Testis (tissue), 3 donors: Measurements from ENCODE around the gene RAB34. TPM values are rescaled to one million over a fixed set of nuclear protein-coding genes. Genes with fewer than 3 reads are reported as not detected.

ENCODE experiments used
- DNase-seq: peaks from one replicate; pipeline ENCODE4 v3.0.0-alpha.2; 2019
- H3K27ac ChIP-seq, 2 donors: fragments of 200-600 bp; sonication (generic); one replicate each; pipeline ENCODE4 v1.5.1; 2019
- H3K27me3 ChIP-seq: fragments of 200-600 bp; sonication (generic); one replicate; pipeline ENCODE4 v1.5.1; 2019
- H3K36me3 ChIP-seq: fragments of 200-600 bp; sonication (generic); one replicate; pipeline ENCODE4 v1.5.1; 2017; ENCODE audit warnings: low read depth; ENCODE audit errors: missing control alignments
- H3K4me1 ChIP-seq: fragments of 200-600 bp; sonication (generic); one replicate; pipeline ENCODE4 v1.5.1; 2019
- H3K4me3 ChIP-seq, 2 donors: fragments of 200-600 bp; sonication (generic); one replicate each; pipeline ENCODE4 v1.5.1; 2017 to 2019
- H3K9me3 ChIP-seq: fragments of 200-600 bp; sonication (generic); one replicate; pipeline ENCODE4 v1.5.1; 2017
- POLR2A ChIP-seq: fragments of 450-650 bp; IDR thresholded peaks from one replicate; pipeline ENCODE4 v1.6.1; 2017; ENCODE audit warnings: antibody characterized with exemption, mild to moderate bottlenecking, moderate library complexity
- WGBS, 2 donors: methylation state at CpG; one replicate each; pipeline ENCODE4 v1.1.5; 2018; 5-methylcytosine and 5-hydroxymethylcytosine counted together
- intact Hi-C: fragments of 100-400 bp; cut with DNase I; formaldehyde crosslinking; loops from one replicate; pipeline ENCODE4 v1.15.1; 2023; ENCODE audit warnings: low total_unique reads
- polyA plus RNA-seq: library from polyadenylated mRNA; stranded (reverse); fragments of 350-450 nt; fragmentation: Illumina TruSeq; extraction: RNeasy Lipid Tissue Mini Kit (QIAGEN cat#74804); gene quantifications from one replicate; pipeline ENCODE4 v1.2.3, GENCODE V29; 2014; ENCODE audit warnings: low read depth, low replicate concordance; ENCODE audit not compliant: insufficient read depth
- total RNA-seq, 2 donors: library from RNA; depleted of rRNA; stranded (reverse); fragments of >200 nt; gene quantifications; one replicate each; pipeline ENCODE4 v1.2.3, GENCODE V29; 2016
- TF ChIP-seq, protein P1 (sequence below), 3 experiments: fragments of 450-650 bp in 2 of 3; fragments of 200-600 bp in 1 of 3; sonication (generic) in 1 of 3; IDR thresholded peaks; one replicate each; pipeline ENCODE4 v1.5.1; 2016 to 2019; ENCODE audit warnings: antibody characterized with exemption in 3 of 3, mild to moderate bottlenecking in 2 of 3, moderate library complexity in 1 of 3

RAB34 gene
- total and polyA plus RNA-seq, 3 donors from 2014 or later, result 30.4 to 47.3 (median 42.1) TPM

DNA sequence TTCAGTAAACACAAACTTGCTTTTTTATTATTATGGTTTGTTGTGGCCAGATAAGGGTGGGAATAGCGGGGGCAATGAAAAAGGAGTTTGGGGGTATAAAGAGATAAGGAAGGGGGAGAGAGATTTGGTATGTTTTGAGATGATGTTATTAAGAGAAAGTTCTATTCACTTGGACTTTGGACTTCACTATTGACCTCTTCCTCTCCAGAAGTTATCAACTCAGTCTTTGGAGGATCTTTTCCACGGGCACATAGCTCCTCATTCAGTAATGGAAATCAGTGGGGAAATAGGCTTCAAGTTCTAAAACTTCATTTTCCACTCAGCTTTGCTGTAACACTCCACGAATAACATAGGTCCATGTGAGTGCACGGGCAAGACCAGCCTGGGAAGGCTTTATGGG is 29.2 kb downstream of the RAB34 start:
- DNase-seq, result no peak
- TF ChIP-seq, protein P1, sequence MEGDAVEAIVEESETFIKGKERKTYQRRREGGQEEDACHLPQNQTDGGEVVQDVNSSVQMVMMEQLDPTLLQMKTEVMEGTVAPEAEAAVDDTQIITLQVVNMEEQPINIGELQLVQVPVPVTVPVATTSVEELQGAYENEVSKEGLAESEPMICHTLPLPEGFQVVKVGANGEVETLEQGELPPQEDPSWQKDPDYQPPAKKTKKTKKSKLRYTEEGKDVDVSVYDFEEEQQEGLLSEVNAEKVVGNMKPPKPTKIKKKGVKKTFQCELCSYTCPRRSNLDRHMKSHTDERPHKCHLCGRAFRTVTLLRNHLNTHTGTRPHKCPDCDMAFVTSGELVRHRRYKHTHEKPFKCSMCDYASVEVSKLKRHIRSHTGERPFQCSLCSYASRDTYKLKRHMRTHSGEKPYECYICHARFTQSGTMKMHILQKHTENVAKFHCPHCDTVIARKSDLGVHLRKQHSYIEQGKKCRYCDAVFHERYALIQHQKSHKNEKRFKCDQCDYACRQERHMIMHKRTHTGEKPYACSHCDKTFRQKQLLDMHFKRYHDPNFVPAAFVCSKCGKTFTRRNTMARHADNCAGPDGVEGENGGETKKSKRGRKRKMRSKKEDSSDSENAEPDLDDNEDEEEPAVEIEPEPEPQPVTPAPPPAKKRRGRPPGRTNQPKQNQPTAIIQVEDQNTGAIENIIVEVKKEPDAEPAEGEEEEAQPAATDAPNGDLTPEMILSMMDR (IDR thresholded peaks at IDR 0.05), result no peak
- no peak for TF ChIP-seq POLR2A
- Histone ChIP-seq H3K36me3 (no peaks in the 10 kb centered on the region), H3K27ac (no peak overlapping the region), H3K4me1 (no peaks in the 10 kb centered on the region), H3K27me3 (no peaks in the 10 kb centered on the region), H3K4me3 (no peak overlapping the region), H3K9me3 (no peaks in the 10 kb centered on the region)
- 93 to 95% methylated on average over 4 of the region's 4 CpGs for WGBS, 2 donors
- intact Hi-C loops, result no loop called here

DNA sequence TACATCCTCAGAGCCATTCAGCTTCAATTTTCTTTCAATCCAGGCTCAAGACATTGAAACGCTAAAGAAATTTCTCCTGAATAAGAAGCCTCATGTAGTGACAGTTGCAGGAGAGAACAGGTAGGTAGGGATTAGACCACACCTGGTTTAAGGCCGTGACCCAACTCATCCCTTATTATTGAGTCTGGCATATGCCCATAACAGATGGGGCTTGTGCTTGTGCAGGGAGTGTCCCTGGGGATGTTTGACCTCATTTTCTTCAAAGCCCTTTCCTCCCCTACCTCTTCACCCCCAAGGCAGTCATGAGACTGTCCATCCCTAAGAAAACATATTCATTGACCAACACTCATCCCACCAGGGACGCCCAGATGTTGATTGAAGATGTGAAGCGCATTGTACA is 31.4 kb downstream of the RAB34 start:
- TF ChIP-seq, protein P1 (IDR thresholded peaks at IDR 0.05), result no peak
- no peak for TF ChIP-seq POLR2A
- DNase-seq, result no peak
- Histone ChIP-seq H3K27me3 (no peaks in the 10 kb centered on the region), H3K9me3 (no peaks in the 10 kb centered on the region), H3K36me3 (no peaks in the 10 kb centered on the region), H3K4me3 (no peak overlapping the region), H3K27ac (no peak overlapping the region), H3K4me1 (no peaks in the 10 kb centered on the region)
- intact Hi-C loops, result no loop called here
- 93 to 94% methylated on average over 4 of the region's 4 CpGs for WGBS, 2 donors

DNA sequence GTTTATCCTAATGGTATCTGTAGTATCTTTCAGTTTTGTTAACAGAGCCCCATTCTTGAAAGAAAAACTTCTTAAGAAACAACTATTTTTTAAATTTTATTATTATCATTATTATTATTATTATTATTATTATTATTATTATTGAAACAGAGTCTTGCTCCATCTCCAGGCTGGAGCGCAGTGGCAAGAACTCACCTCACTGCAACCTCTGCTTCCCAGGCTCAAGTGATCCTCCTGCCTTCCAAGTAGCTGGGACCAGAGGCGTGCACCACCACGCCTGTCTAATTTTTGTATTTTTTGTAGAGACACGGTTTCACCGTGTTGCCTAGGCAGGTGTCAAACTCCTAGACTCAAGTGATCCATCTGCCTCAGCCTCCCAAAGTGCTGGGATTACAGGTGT is 32.3 kb downstream of the RAB34 start:
- TF ChIP-seq, protein P1 (IDR thresholded peaks at IDR 0.05), result no peak
- TF ChIP-seq POLR2A, result no peak
- Histone ChIP-seq H3K36me3 (no peaks in the 10 kb centered on the region), H3K27ac (no peak overlapping the region), H3K4me3 (no peak overlapping the region), H3K27me3 (no peaks in the 10 kb centered on the region), H3K9me3 (no peaks in the 10 kb centered on the region), H3K4me1 (no peaks in the 10 kb centered on the region)
- 86 to 89% methylated on average over 5 of the region's 5 CpGs for WGBS, 2 donors
- intact Hi-C loops, result no loop called here
- DNase-seq, result no peak

DNA sequence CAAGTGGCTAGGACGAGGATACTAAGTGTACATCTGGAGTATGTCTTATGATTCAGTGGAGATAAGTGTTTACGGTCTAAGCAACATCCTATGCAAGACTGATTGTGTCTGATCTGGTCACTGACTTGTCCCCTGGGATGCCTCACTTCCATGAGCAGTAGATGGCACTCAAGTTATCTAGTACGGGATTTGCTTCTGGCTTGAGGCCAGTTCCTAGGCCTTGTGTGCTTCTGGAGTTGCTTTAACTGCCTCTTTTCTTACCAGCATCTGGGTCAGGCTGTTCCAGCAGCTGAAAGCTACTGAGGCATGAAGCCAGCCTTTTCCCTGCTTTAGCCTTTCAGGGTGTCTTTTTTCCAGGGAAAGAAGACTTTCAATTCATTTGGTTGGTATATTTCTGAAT is 32.7 kb downstream of the RAB34 start:
- Histone ChIP-seq H3K9me3 (no peaks in the 10 kb centered on the region), H3K36me3 (no peaks in the 10 kb centered on the region), H3K4me3 (no peak overlapping the region), H3K4me1 (no peaks in the 10 kb centered on the region), H3K27ac (no peak overlapping the region), H3K27me3 (no peaks in the 10 kb centered on the region)
- peak; percentile 89 for DNase-seq
- WGBS, 2 donors, result 33 to 71% methylated on average over 3 of the region's 3 CpGs
- intact Hi-C loops, result no loop called here
- no peak for TF ChIP-seq POLR2A
- TF ChIP-seq, protein P1 (IDR thresholded peaks at IDR 0.05), result peak in 1 of 3 experiments; percentile 13

DNA sequence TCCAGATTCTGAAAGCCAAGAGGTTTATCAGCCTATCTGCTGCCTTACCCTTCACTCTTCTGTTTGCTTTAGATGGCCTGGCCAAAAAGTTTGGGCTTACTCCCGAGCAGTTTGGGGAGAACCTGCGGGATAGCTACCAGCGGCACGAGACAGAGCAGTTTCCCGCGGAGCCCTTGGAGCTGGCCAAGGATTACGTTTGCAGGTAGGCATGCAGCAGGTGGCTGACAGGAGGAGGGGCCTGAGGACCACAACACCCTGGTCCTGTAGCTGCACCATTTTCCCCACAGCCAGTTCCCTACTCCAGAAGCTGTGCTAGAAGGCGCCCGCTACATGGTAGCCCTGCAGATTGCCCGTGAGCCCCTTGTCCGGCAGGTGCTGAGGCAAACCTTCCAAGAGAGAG is 35.0 kb downstream of the RAB34 start:
- intact Hi-C loops, result no loop called here
- TF ChIP-seq, protein P1 (IDR thresholded peaks at IDR 0.05), result no peak
- no peak for TF ChIP-seq POLR2A
- no peaks in the 10 kb centered on the region for H3K9me3 ChIP-seq
- no peaks in the 10 kb centered on the region for H3K36me3 ChIP-seq
- no peak overlapping the region for H3K4me3 ChIP-seq
- no peak for DNase-seq
- WGBS, 2 donors, result 92 to 94% methylated on average over 2 to 11 of the region's 11 CpGs
- no peaks in the 10 kb centered on the region for H3K27me3 ChIP-seq
- H3K4me1 ChIP-seq, result no peaks in the 10 kb centered on the region
- no peak overlapping the region for H3K27ac ChIP-seq
